HG03280 (cell line): Measurements from ENCODE around the gene RGS3.

Source experiments
- ATAC-seq: cut with Tn5 transposase; IDR thresholded peaks from one replicate; pipeline ENCODE4 v1.9.1; 2021; ENCODE audit warnings: mild to moderate bottlenecking, moderate library complexity; ENCODE audit not compliant: unreplicated experiment

The RGS3 gene

GRCh38 chr9:113464286-113464660 lies 746 bp downstream of the RGS3 start:
- ATAC-seq, result no peak

- no peak for ATAC-seq
These were observed 2.1 kb downstream of the RGS3 start for GRCh38 chr9:113465599-113466140.

DNA sequence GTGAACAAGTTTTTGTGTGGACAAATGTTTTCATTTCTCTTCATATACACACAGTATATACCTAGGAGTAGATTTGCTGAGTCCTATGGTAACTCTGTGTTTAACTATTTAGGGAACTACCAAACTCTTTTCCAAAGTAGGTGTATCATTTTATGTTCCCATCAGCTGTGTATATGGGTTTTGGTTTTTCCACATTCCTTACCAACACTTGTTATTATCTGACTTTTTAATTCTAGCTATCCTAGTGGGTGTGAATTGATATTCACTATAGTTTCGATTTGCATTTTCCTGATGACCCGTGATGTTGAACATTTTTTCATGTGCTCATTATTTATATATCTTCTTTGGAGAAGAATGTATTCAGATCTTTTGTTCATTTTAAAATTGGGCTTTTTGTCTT lies 3.7 kb downstream of the RGS3 start:
- no peak for ATAC-seq

DNA sequence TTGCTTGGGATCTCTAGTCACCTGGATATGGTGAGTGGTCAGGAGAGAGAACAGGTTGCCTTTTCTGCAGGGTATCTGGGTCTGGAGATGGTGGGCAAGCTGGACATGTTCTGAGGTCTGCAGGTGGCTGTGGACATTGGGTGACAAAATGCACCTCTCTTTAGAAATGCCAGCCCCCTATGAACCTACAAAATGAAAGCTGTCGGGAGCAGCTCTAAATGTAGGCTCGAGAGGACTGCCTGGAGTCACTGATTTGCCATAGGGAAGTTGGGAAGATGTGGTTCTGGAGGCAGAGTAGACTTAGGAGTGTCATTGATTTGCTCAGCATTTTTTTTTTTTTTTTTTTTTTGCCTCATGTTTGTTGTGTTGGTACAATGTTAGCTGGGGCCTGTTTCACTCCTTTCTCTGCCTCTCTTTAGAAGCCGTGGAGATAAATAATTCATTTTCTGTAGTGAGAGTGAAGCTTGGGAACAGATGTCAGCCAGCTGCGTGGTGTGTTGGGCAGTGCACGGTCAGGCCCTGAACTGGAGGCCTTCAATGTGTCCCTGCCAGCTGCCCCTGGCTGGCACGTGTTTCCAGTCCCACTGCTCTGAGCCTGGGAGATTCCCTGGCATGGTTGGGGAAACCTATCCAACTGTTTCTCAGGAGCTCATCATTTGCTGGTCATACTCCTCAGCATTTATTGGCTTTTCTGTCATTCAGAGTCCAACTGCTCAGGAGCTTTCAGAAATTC lies 5.4 kb downstream of the RGS3 start:
- ATAC-seq, result no peak

DNA sequence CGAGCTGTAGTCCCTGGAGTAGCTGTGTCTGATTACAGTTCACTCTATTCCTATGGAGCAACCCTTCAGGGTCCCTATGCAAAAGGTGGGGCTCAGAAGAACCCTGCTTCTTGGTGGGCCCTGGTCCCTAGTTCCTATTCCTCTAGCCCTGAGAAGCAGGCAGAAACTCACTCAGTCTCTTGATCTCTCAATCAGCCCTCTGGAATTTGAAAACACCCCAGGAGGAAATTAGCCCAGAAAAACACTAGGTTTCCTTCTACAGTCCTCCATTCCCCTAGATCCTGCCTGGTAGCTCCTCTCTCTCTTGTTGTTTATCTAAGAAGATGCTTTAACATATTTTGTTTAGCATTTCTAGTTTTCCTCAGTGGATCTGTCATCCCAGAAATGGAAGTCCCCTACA lies 7.6 kb downstream of the RGS3 start:
- ATAC-seq, result no peak

- no peak for ATAC-seq
These were observed 8.0 kb downstream of the RGS3 start for GRCh38 chr9:113471566-113471965.

DNA sequence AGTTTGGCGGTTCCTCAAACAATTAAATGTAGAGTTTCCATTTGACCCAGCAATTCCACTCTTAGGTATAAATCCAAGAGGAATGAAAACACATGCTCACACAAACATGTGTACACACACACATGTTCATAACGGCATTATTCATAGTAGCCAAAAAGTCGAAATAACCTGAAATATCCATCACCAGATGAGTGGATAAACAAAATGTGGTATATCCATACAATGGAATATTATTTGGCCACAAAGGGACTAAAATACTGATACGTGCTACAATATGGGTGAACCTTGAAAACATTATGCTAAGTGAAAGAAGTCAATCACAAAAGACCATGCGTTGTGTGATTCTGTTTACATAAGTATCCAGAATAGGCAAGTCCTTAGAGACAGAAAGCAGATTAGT lies 8.7 kb downstream of the RGS3 start:
- no peak for ATAC-seq

DNA sequence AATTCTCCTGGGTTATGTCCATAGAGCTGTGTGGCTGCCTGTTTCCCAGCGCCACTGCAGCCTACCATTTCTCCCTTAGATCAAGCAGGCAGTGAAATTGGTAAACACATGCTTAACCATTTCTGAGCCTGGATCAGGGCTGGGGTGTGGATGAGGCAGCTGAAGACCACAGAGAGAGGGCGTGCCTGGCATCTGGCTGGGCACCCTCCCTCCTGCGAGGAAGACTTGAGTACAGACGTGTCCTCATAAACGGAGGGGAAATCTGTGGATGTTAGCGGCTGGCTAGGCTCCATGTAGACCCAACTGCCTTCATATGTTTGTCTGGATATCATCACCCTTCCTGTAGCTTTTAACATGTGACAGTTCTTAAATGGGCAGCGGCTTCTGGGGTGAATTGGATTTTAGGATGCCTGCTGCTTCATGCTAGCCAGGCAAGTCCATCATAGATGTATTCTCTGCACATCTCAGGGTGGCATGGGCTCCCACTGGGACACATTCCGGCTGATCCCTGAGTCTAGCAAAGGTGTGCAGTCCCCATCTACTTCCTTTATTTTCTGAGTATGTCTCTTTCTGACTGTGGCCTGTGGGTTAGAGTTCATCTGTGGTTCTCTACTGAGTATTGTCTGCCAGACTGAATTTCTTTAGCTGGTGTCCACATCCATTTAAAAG lies 11.0 kb downstream of the RGS3 start:
- no peak for ATAC-seq

- no peak for ATAC-seq
These were observed 11.5 kb downstream of the RGS3 start for GRCh38 chr9:113475031-113475430.

DNA sequence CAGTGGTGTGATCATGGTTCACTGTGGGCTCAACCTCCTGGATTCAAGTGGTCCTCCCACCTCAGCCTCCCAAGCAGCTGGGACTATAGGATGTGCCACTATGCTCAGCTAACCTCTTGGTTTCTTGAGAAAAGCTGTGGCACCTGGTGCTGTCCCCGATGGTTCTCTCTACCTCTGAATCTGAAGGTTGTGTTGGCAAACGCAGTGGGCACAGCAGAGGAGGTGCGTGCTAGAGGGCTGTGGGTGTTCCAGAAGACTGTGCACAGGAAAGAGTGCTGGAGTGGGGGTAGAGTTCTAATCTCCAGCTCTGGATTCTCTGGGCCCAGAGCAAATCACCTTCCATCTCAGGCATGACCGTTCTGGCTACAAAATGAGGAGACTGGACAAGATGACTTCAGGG lies 12.5 kb downstream of the RGS3 start:
- ATAC-seq, result no peak

DNA sequence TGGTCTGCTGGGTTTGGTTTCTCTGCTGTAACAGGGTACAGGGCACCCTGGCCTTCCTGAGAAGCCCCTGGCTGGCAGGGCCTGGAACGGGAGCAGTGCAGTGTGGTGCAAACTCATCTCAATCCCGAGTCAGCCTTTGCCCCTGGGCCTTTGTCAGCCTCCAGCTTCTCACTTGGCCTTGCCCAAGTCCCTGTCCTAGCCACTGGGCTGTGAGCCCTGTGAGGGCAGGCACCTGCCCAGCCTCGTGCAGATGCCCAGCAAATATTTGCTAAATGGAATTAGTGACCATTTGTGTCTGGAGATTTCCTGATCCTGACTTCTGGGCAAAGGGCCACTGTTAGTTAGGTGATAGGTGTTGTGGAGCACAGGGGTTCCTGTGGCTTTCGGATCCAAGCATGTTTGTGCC lies 13.0 kb downstream of the RGS3 start:
- no peak for ATAC-seq

GRCh38 chr9:113477058-113477457 lies 13.5 kb downstream of the RGS3 start:
- no peak for ATAC-seq

DNA sequence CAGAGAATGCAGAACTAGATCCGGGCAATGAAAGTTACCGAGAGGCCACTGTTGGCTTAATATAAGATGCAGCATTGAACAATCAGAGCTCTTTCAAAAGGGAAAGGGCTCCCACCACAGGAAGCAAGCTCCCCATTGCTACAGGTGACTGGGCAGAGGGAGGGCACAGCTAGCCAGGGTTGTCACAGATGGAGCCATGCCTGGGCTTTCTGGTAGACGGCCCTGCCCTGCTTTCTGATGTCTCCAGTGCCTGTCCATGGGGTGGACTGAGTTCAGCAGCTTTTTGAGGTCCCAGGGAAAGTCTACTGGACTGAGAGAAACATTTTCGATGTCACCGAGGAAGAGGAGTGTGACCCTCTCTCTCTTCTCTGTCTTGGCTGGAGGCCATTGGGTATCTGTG lies 14.1 kb downstream of the RGS3 start:
- ATAC-seq, result no peak

GRCh38 chr9:113479174-113479621 lies 15.7 kb downstream of the RGS3 start:
- no peak for ATAC-seq

GRCh38 chr9:113480612-113481011 lies 17.1 kb downstream of the RGS3 start:
- no peak for ATAC-seq

DNA sequence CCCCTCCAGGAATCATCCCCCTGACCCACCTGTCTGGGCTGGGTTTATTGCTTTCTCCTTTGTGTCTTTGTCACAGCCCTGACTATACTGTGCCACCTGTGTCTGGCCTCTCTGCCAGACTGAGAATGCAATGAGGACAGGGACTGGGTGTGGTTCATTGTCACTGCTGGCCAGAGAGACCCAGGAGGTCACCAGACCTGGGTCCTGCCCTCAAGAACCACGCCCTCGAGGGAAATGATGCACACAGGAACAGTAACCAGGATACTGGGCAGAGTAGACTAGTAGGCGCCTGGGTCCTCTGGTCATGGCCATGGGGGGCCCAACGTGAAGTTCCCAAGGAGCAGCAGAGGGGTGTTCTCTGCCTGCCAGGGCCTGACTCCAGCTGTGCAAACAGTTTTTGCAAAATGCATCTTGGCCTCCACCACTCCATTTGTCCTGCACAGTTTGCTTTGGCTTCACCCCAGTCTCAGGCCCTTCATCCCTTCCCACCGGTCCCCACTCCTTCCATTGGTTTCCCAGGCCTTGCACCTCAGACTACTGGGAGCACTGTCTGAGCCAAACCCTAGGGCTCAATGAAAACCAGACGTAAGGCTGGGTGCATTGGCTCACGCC lies 17.8 kb downstream of the RGS3 start:
- no peak for ATAC-seq

GRCh38 chr9:113482341-113482740 lies 18.8 kb downstream of the RGS3 start:
- no peak for ATAC-seq

DNA sequence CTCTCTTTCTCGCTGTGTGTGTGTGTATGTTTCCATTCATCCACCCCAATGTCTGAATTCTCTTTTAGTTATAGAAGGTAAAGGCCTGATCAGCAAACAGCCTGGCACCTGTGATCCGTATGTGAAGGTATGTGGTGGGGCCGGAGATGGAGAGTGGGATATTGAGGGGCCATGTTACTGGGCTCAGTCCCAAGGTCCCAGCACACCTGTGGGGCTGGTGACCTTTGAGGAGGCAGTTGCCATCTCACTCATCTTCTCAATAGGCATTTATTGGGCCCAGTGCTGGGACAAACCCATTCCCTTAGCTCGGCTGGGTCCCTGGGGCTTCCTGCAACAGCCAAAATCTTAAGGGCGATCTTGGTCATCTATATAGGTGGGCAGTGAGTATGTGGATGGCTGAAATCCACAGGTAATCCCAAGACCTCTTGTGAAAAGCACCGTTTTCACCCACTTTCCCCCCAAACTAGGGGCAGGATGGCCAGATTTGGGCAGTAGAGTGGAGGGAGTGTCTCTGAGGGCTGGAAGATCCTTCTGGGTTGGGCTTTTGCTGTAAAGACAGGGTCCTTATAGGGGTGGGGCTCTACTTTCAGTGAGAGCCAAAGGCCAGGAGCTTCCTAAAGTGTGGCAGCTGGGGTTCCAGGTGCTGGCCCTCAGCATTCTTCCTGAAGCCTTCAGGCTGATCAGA lies 19.6 kb downstream of the RGS3 start:
- ATAC-seq, result no peak

- ATAC-seq, result no peak
These were observed 20.2 kb downstream of the RGS3 start for GRCh38 chr9:113483676-113484257.

DNA sequence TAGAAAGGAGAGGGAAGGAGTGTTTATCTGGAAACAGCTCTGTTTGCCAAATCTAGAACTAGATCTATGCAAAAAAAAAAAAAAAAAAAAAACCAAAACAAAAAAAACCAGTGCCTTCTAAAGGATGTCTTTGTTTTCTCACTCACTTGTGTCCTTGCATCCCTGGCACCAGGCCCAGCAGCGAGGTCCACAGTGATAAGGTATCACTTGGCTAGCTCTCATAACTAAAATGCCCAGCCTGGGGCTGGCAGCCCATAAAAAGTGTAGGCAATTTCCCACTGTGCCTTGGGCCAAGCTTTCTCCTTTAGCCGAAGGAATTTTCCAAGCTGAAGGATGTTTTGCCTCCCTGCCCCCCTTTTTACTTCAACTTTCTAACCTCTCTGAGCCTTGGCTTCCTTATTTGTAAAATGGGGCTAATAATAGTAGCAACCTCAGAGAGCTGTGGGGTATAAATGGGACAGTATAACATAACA lies 20.8 kb downstream of the RGS3 start:
- no peak for ATAC-seq

GRCh38 chr9:113485761-113486115 lies 22.2 kb downstream of the RGS3 start:
- no peak for ATAC-seq
